HG03039 (cell line): ENCODE results near the gene MYDGF.

Experiments used
- ATAC-seq: cut with Tn5 transposase; IDR thresholded peaks from one replicate; pipeline ENCODE4 v1.9.1; 2021; ENCODE audit warnings: mild to moderate bottlenecking, moderate library complexity; ENCODE audit not compliant: unreplicated experiment

Gene MYDGF

GRCh38 chr19:4613254-4613751 lies 56.8 kb downstream of the MYDGF start:
- no peak for ATAC-seq

- no peak for ATAC-seq
These were observed 60.1 kb downstream of the MYDGF start for GRCh38 chr19:4609878-4610511.
